Globus pallidus (tissue), 1 donor: Measurements from ENCODE around the gene GPR137C.

ENCODE experiments used
- DNase-seq: peaks from one replicate; pipeline ENCODE4 v3.0.0-alpha.2; 2015; ENCODE audit warnings: low spot score

The GPR137C gene

DNA sequence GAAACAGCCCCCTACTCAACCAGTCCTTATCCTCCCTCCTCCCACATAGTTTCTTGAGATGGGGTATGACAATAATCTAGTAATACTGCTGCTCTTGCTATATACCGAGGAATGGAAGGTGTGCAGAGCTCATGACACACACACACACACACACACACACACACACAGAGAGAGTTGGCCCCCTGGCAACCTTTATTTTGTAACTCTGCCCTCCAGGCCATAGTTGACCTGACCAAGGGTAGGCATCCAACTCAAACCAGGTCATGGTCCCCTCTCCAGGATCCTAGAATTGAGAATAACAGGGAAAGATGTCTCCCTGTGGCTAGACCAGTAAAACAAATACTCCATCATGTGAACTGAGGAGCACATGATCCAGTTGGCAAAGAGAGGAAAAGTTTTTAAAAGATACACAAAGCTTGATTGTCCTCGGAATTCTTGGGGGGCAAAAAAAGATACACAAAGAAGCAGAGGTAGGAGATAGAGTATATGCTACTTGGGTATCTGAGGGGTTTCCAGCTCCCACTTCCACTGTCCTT lies 131.4 kb downstream of the GPR137C start:
- no peak for DNase-seq

DNA sequence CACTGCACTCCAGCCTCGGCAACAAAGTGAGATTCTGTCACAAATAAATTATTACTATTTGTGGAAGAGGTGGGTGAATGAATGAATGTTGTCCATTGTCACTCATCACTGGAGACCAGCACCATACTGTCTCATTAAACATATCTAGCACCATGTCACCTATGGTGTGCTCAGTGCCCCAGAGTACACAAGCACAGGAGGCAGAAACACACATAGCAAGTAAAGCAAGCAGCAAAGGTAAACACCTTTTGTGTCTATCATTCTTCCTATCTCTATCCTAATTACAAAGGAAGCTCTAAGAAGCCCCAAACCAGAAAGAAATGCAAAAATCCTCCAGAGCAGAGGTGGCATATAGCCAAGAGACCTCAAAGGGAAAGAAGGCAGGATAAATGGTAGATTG lies 133.5 kb downstream of the GPR137C start:
- DNase-seq: no peak
